ENCODE measurements around the gene RNASEH2B. TPM values are rescaled to one million over a fixed set of nuclear protein-coding genes. Genes with fewer than 3 reads are reported as not detected.
A peak's percentile ranks its signal among the peaks of the same experiment; 100 is the strongest.

The RNASEH2B gene
- total and polyA plus RNA-seq, 2 of the 13 experiments (the other 11 are each of a cell fraction or from before 2014, with no cell fraction given): 17.2 to 55.4 TPM

DNA sequence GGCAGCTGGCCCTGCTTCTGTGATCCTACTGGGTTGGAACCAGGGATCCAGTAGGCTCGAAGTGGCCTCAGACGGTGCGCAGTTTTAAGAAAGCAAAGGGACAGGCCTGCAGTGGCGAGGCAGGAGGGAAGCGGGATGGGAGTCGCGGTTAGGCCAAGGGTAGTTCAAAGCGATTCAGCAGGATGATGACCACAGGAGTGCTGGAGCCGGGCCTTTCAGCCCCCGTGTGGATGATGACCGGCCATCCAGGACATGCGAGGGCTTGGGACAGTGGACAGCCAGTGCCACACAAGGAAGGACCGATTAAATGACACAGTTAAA is 854 bp downstream of the RNASEH2B start (continued):
- TF ChIP-seq, protein P1, sequence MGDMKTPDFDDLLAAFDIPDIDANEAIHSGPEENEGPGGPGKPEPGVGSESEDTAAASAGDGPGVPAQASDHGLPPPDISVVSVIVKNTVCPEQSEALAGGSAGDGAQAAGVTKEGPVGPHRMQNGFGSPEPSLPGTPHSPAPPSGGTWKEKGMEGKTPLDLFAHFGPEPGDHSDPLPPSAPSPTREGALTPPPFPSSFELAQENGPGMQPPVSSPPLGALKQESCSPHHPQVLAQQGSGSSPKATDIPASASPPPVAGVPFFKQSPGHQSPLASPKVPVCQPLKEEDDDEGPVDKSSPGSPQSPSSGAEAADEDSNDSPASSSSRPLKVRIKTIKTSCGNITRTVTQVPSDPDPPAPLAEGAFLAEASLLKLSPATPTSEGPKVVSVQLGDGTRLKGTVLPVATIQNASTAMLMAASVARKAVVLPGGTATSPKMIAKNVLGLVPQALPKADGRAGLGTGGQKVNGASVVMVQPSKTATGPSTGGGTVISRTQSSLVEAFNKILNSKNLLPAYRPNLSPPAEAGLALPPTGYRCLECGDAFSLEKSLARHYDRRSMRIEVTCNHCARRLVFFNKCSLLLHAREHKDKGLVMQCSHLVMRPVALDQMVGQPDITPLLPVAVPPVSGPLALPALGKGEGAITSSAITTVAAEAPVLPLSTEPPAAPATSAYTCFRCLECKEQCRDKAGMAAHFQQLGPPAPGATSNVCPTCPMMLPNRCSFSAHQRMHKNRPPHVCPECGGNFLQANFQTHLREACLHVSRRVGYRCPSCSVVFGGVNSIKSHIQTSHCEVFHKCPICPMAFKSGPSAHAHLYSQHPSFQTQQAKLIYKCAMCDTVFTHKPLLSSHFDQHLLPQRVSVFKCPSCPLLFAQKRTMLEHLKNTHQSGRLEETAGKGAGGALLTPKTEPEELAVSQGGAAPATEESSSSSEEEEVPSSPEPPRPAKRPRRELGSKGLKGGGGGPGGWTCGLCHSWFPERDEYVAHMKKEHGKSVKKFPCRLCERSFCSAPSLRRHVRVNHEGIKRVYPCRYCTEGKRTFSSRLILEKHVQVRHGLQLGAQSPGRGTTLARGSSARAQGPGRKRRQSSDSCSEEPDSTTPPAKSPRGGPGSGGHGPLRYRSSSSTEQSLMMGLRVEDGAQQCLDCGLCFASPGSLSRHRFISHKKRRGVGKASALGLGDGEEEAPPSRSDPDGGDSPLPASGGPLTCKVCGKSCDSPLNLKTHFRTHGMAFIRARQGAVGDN (CRISPR knock-in tag; IDR thresholded peaks at IDR 0.05): 0 out of 2 replicates have a peak, but pooled peaks have one; percentile 42
- TF ChIP-seq, protein P2, sequence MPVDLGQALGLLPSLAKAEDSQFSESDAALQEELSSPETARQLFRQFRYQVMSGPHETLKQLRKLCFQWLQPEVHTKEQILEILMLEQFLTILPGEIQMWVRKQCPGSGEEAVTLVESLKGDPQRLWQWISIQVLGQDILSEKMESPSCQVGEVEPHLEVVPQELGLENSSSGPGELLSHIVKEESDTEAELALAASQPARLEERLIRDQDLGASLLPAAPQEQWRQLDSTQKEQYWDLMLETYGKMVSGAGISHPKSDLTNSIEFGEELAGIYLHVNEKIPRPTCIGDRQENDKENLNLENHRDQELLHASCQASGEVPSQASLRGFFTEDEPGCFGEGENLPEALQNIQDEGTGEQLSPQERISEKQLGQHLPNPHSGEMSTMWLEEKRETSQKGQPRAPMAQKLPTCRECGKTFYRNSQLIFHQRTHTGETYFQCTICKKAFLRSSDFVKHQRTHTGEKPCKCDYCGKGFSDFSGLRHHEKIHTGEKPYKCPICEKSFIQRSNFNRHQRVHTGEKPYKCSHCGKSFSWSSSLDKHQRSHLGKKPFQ (CRISPR knock-in tag; IDR thresholded peaks at IDR 0.05; ENCODE audit: insufficient replicate concordance): no peak

DNA sequence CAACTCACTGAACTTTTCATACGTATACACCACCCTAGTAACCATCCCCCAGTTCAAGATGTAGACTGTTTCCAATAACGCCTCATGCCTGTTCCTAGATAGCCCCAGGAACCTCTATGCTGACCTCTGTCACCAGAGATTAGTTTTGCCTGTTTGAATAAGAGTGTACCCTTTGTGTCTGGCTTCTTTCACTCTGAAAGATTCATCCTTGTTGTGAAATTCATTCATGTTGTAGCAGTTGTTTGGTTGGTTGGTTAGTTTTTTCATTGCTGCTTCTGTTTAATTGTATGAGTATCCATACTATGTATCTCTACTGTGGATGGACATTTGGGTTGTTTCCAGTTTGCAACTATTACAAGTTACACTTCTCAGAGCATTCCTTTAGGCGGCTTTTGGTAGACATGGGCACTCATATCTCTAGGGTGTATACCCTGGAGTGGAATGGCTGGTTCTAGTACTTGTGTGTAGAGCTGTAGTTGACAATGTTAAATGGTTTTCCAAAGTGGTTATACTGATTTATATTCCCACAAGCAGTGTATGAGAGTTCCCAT is 1.6 kb downstream of the RNASEH2B start:
- in situ Hi-C loops (cut with HindIII; ENCODE audit: extremely low pct_ligation_motif_present, low pct_unique_long_range_greater_than_20kb): loop anchor here (10.0 to 25.0 kb wide), 2 partner anchors 936 to 1249 kb away; no protein-coding TSS in a partner anchor
- Histone ChIP-seq H4K20me1 (ENCODE audit: insufficient read depth, low read length) (peaks cover 4% of the 10 kb centered on the region; the same call in 1 of the 2 replicates), H3K9ac (ENCODE audit: insufficient read depth, low read depth, low read length) (peak overlapping the region; percentile 80), H3K9me3 (ENCODE audit: low read length) (no peaks in the 10 kb centered on the region), H3K27me3 (ENCODE audit: control insufficient read depth in 1 of 2, insufficient read depth in 2 of 2, low read length in 2 of 2) (no peaks in the 10 kb centered on the region), H3K27ac (ENCODE audit: extremely low read length, insufficient read depth, low read length) (no peak overlapping the region), H3K4me3 (replicated peaks in 1 of 3; ENCODE audit: insufficient read depth in 1 of 3, low read depth in 2 of 3, low read length in 3 of 3) (peak overlapping the region; percentile 77 to 82 (median 82); a peak in 5 of 6 replicates), H3K4me2 (ENCODE audit: low read depth, low read length) (peak overlapping the region; percentile 90), H3K4me1 (ENCODE audit: insufficient read depth, low read length) (peaks cover 28% of the 10 kb centered on the region), H2AFZ (ENCODE audit: low read length) (no peak overlapping the region), H3K79me2 (ENCODE audit: insufficient read depth, low read length) (peaks cover 19% of the 10 kb centered on the region), H3K36me3 (replicated peaks in 1 of 2; ENCODE audit: control insufficient read depth in 1 of 2, insufficient read depth in 2 of 2, low read length in 2 of 2) (no peaks in the 10 kb centered on the region)
- 19% methylated on average over 3 of the region's 3 CpGs for WGBS (ENCODE audit: low lambda C conversion rate)
- ChIA-PET CTCF (ENCODE audit: low intra/inter-chr PET ratio, low total read pairs) (interaction anchor here (1.3 kb wide), 1 partner anchor 159 kb away, joined by 4 read pairs; no protein-coding TSS in a partner anchor), POLR2A (no interaction called here)
- FAIRE-seq (peak; percentile 65), ATAC-seq (peak; percentile 31), DNase-seq (ENCODE audit: low spot score) (peak; percentile 58)
- no TSS peak for BruUV-seq (replicated peaks)
- intact Hi-C loops (cut with micrococcal nuclease; ENCODE audit: unreplicated experiment): loop anchor here (5.0 kb wide), 1 partner anchor 109 kb away; no protein-coding TSS in a partner anchor
- 0 out of 2 replicates have a peak, but pooled peaks have one; percentile 16 for TF ChIP-seq FOXA3 (CRISPR knock-in tag; IDR thresholded peaks at IDR 0.05)
- peak; percentile 53; the same call in 1 of the 2 replicates for TF ChIP-seq NR2F6 (IDR thresholded peaks at IDR 0.05)
- TF ChIP-seq NR2F6 (CRISPR knock-in tag; IDR thresholded peaks at IDR 0.05): no peak; the same call in 1 of the 2 replicates
- TF ChIP-seq, protein P3, sequence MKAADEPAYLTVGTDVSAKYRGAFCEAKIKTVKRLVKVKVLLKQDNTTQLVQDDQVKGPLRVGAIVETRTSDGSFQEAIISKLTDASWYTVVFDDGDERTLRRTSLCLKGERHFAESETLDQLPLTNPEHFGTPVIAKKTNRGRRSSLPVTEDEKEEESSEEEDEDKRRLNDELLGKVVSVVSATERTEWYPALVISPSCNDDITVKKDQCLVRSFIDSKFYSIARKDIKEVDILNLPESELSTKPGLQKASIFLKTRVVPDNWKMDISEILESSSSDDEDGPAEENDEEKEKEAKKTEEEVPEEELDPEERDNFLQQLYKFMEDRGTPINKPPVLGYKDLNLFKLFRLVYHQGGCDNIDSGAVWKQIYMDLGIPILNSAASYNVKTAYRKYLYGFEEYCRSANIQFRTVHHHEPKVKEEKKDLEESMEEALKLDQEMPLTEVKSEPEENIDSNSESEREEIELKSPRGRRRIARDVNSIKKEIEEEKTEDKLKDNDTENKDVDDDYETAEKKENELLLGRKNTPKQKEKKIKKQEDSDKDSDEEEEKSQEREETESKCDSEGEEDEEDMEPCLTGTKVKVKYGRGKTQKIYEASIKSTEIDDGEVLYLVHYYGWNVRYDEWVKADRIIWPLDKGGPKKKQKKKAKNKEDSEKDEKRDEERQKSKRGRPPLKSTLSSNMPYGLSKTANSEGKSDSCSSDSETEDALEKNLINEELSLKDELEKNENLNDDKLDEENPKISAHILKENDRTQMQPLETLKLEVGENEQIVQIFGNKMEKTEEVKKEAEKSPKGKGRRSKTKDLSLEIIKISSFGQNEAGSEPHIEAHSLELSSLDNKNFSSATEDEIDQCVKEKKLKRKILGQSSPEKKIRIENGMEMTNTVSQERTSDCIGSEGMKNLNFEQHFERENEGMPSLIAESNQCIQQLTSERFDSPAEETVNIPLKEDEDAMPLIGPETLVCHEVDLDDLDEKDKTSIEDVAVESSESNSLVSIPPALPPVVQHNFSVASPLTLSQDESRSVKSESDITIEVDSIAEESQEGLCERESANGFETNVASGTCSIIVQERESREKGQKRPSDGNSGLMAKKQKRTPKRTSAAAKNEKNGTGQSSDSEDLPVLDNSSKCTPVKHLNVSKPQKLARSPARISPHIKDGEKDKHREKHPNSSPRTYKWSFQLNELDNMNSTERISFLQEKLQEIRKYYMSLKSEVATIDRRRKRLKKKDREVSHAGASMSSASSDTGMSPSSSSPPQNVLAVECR (CRISPR knock-in tag; IDR thresholded peaks at IDR 0.05; ENCODE audit: borderline replicate concordance): no peak
- 0 out of 2 replicates have a peak, but pooled peaks have one; percentile 18 for TF ChIP-seq NR2F2 (IDR thresholded peaks at IDR 0.05; ENCODE audit: borderline replicate concordance, low read depth)
- TF ChIP-seq, protein P4, sequence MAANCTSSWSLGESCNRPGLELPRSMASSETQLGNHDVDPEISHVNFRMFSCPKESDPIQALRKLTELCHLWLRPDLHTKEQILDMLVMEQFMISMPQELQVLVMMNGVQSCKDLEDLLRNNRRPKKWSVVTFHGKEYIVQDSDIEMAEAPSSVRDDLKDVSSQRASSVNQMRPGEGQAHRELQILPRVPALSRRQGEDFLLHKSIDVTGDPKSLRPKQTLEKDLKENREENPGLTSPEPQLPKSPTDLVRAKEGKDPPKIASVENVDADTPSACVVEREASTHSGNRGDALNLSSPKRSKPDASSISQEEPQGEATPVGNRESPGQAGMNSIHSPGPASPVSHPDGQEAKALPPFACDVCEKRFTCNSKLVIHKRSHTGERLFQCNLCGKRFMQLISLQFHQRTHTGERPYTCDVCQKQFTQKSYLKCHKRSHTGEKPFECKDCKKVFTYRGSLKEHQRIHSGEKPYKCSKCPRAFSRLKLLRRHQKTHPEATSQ (CRISPR knock-in tag; IDR thresholded peaks at IDR 0.05; ENCODE audit: borderline replicate concordance): no peak
- peak; percentile 36; the same call in 1 of the 2 replicates for TF ChIP-seq NCOR1 (IDR thresholded peaks at IDR 0.05; ENCODE audit: borderline replicate concordance, low read length)
- no peak for TF ChIP-seq HNRNPL (IDR thresholded peaks at IDR 0.05; ENCODE audit: low read depth, low read length)
